T-helper 2 cell treated with Interferon-gamma antibody and Interleukin-4, amounts not matched to agents 5 μg/mL and 100 μg/mL, for 36 hours (primary cell): Measurements from ENCODE around the gene ANKEF1.

ENCODE experiments used
- DNase-seq: peaks from one replicate; pipeline ENCODE4 v3.0.0; 2021; ENCODE audit warnings: low spot score
- H3K27ac Mint-ChIP-seq: one replicate; pipeline ENCODE4 v1.8.0; 2021; ENCODE audit warnings: mild to moderate bottlenecking, mixed read lengths
- H3K27me3 Mint-ChIP-seq: one replicate; pipeline ENCODE4 v1.8.0; 2021; ENCODE audit warnings: low read depth, mixed read lengths
- H3K36me3 Mint-ChIP-seq: one replicate; pipeline ENCODE4 v1.8.0; 2021; ENCODE audit warnings: low read depth, mixed read lengths
- H3K4me1 Mint-ChIP-seq: one replicate; pipeline ENCODE4 v1.8.0; 2021; ENCODE audit warnings: low read depth, mixed read lengths
- H3K4me3 Mint-ChIP-seq: one replicate; pipeline ENCODE4 v1.8.0; 2022; ENCODE audit warnings: mild to moderate bottlenecking, moderate library complexity, mixed read lengths
- H3K9me3 Mint-ChIP-seq: one replicate; pipeline ENCODE4 v1.8.0; 2021; ENCODE audit warnings: mixed read lengths

Gene ANKEF1

DNA sequence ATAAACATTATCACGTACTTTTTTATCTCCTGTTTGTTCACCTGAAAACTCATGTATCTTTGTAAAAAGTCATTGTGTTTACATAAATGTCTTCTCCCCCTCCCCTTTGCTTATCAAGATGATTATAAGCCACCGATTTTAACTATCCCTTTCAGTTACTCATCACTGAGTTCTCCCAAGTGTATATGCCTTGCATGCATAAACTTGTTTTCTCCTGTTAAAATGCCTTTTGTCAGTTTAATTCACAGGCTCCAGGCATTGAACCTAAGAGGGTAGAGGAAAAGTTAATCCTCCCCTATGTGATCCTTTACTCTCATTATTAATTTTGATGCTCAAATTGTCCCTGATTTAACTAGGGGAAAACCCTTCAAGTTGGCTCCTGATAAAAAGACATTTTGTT is 24.2 kb downstream of the ANKEF1 start:
- H3K27ac Mint-ChIP-seq, result no peak overlapping the region
- H3K36me3 Mint-ChIP-seq, result no peaks in the 10 kb centered on the region
- no peaks in the 10 kb centered on the region for H3K27me3 Mint-ChIP-seq
- H3K9me3 Mint-ChIP-seq, result no peaks in the 10 kb centered on the region
- DNase-seq, result no peak
- H3K4me3 Mint-ChIP-seq, result no peak overlapping the region
- no peaks in the 10 kb centered on the region for H3K4me1 Mint-ChIP-seq

DNA sequence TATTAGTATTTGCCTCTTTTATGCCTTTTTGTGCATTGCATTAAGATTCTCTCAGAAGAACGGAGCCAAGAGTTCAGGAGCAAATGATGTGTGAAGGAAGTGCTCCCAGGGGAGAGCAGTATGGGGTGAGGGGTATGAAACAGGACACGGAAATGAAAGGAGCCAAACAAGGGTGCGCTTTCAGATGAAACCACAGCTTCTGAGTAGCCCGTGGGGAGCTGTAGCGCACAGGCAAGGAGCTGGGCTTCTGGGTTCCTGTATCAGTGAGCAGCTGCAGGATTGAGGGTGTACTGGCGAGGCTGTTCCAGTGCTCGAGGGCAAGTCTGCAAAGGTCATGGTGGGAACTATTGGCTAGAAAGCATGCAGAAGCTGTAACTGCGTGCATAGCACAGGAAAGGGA is 25.4 kb downstream of the ANKEF1 start:
- Mint-ChIP-seq H3K9me3 (no peaks in the 10 kb centered on the region), H3K36me3 (no peaks in the 10 kb centered on the region), H3K4me3 (no peak overlapping the region), H3K4me1 (no peaks in the 10 kb centered on the region), H3K27me3 (no peaks in the 10 kb centered on the region), H3K27ac (no peak overlapping the region)
- DNase-seq, result no peak

DNA sequence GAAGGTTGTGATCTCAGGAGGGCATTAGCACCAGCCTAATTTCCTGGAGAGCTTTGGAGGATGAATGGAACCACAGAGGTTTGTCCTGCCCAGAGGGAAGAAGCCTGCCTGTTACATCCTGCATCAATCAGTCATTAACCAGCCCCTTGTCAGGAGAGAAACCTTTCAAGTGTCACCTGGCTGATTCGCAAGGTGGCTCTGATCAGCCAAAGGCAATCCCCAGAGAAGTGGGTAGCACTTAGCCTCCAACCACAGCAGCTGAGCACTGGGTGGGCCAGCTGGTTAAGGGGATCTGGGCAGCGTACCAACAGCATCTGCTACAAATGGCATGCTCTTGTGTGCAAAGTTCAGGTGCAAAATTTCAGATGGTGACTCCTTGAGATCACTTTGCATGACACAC is 26.9 kb downstream of the ANKEF1 start:
- DNase-seq, result no peak
- Mint-ChIP-seq H3K27ac (no peak overlapping the region), H3K9me3 (no peaks in the 10 kb centered on the region), H3K36me3 (no peaks in the 10 kb centered on the region), H3K4me3 (no peak overlapping the region), H3K27me3 (no peaks in the 10 kb centered on the region), H3K4me1 (no peaks in the 10 kb centered on the region)

DNA sequence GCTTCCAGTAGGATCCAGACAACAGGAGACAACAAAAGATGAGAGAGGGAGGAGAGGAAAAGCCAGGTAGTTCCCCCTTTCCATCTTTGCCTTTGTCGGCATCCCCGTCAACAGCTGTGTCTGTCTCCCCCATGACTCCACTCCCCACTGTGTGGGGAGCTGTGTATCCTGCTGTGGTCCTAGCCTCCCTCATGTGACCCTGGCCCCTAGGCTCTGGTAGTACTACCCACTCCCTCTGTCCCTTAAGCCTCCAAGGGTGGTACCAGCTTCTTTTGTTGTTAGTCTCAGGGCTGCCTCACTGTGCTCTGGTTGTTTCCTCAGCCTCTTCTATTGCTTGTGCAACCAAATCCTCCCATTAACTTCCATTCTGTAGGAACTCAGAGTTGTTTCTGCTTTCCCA is 28.7 kb downstream of the ANKEF1 start:
- Mint-ChIP-seq H3K27me3 (no peaks in the 10 kb centered on the region), H3K4me3 (no peak overlapping the region), H3K27ac (no peak overlapping the region), H3K9me3 (no peaks in the 10 kb centered on the region), H3K36me3 (no peaks in the 10 kb centered on the region), H3K4me1 (no peaks in the 10 kb centered on the region)
- no peak for DNase-seq

DNA sequence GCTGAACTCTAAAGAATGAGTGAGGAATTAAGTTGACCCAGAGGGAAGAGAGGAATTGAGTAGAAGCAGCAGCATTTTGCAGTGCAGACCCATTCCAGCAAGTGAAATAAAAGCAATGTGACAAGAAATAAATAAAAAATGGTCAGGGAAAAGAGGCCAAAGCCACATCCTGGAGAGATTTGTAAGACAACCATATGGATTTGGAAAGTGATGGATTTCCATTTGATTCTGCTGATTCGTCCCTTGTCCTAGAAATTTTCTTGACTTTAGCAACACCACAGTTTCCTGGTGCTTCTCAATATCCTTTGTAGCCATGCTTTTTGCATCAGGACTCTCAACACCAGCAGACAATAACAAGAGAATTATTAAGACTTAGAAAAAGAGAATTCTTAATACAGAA is 29.8 kb downstream of the ANKEF1 start:
- H3K4me3 Mint-ChIP-seq, result no peak overlapping the region
- H3K4me1 Mint-ChIP-seq, result no peaks in the 10 kb centered on the region
- H3K27ac Mint-ChIP-seq, result no peak overlapping the region
- H3K27me3 Mint-ChIP-seq, result no peaks in the 10 kb centered on the region
- no peaks in the 10 kb centered on the region for H3K36me3 Mint-ChIP-seq
- no peak for DNase-seq
- no peaks in the 10 kb centered on the region for H3K9me3 Mint-ChIP-seq

DNA sequence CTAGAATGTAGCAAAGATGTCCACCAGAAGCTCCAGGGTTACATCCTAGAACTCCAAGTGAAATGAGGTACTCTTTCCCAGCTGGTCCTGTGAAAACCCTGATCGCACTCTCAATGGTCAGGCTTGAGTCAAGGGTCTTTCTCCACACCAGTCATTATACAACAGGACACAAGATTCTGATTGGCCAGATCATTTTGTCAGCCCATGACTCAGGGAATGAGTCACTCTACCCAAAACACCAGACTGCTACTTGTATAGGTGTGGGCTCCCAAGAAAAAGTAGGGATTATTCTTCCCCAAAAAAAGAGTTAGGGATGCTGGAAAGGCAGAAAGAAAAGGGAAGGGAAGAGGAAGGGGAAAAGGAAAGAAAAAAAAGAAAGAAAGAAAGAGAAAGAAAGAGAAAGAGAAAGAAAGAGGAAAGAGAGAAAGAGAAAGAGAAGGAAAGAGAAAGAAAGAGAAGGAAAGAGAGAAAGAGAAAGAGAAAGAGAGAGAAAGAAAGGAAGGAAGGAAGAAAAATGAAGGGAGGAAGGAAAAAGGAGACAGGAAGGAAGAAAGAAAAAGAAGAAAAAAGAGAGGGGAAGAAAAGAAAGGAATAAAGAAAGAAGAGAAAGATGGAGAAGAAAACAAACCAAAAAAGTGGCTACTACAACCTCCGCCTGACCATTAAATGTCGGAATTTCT is 30.5 kb downstream of the ANKEF1 start:
- Mint-ChIP-seq H3K9me3 (no peaks in the 10 kb centered on the region), H3K4me1 (no peaks in the 10 kb centered on the region), H3K27me3 (no peaks in the 10 kb centered on the region), H3K36me3 (no peaks in the 10 kb centered on the region), H3K4me3 (no peak overlapping the region), H3K27ac (no peak overlapping the region)
- DNase-seq, result no peak

DNA sequence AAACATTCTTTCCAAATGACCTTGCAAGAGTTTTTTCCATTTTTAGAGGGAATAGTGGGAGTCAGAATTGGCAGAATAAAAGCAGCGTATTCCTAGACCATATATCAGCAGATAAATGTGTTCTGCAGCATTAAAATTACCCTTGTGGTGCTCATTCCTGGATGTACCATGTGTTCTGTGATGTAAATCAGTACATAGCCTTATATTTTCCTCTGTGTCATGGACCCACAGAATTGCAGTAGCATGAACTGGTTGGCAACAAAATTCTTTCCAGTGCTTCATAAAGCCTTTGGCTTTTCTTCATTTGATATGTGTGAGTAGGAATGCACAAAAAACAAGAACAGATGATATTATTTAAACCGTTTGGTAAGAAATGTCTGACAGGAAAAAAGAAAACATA is 32.5 kb downstream of the ANKEF1 start:
- no peaks in the 10 kb centered on the region for H3K36me3 Mint-ChIP-seq
- DNase-seq, result no peak
- no peaks in the 10 kb centered on the region for H3K9me3 Mint-ChIP-seq
- no peak overlapping the region for H3K27ac Mint-ChIP-seq
- H3K4me3 Mint-ChIP-seq, result no peak overlapping the region
- H3K4me1 Mint-ChIP-seq, result no peaks in the 10 kb centered on the region
- H3K27me3 Mint-ChIP-seq, result no peaks in the 10 kb centered on the region

DNA sequence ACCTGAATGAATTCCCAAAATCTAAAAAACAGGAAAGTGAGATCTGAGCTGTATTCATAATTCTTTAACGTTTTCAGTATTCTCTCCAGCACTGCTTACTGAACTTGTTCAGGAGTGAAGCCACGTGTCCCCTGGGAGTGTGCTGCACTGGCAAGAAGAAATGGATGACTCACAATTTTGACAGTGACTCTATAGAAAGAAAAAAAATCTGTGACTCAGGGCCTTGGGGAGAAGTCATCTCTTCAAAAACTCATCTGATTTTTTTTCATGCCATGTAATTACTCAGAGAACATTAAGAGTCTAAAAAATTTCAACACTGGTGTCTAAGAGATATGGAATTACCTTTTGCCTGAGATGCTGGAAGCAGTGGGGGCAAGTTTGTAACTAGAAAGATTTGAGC is 39.7 kb downstream of the ANKEF1 start:
- no peaks in the 10 kb centered on the region for H3K27me3 Mint-ChIP-seq
- DNase-seq, result no peak
- no peak overlapping the region for H3K4me3 Mint-ChIP-seq
- no peaks in the 10 kb centered on the region for H3K36me3 Mint-ChIP-seq
- H3K4me1 Mint-ChIP-seq, result no peaks in the 10 kb centered on the region
- H3K27ac Mint-ChIP-seq, result no peak overlapping the region
- no peaks in the 10 kb centered on the region for H3K9me3 Mint-ChIP-seq

DNA sequence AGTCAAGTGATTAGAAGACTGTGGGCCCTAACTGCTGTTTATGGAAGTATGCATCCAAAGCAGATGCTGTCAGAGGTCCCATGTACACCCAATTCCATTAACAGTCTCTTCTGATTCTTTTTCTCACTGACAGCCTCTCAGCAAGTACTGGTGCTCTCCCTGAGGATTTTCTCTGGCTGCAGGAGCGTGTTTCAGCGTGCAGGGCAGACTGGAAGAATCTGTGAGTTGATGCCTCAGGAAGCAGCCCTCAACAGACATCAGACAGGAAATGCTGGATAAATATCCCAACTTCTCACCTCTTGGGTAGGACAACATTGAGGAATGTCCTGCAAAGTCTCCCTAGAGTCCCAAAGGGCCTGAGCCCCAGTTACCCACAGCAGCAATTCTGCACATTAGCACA is 40.8 kb downstream of the ANKEF1 start:
- H3K4me1 Mint-ChIP-seq, result no peaks in the 10 kb centered on the region
- no peak for DNase-seq
- H3K27me3 Mint-ChIP-seq, result no peaks in the 10 kb centered on the region
- H3K27ac Mint-ChIP-seq, result no peak overlapping the region
- no peaks in the 10 kb centered on the region for H3K9me3 Mint-ChIP-seq
- H3K36me3 Mint-ChIP-seq, result no peaks in the 10 kb centered on the region
- no peak overlapping the region for H3K4me3 Mint-ChIP-seq

DNA sequence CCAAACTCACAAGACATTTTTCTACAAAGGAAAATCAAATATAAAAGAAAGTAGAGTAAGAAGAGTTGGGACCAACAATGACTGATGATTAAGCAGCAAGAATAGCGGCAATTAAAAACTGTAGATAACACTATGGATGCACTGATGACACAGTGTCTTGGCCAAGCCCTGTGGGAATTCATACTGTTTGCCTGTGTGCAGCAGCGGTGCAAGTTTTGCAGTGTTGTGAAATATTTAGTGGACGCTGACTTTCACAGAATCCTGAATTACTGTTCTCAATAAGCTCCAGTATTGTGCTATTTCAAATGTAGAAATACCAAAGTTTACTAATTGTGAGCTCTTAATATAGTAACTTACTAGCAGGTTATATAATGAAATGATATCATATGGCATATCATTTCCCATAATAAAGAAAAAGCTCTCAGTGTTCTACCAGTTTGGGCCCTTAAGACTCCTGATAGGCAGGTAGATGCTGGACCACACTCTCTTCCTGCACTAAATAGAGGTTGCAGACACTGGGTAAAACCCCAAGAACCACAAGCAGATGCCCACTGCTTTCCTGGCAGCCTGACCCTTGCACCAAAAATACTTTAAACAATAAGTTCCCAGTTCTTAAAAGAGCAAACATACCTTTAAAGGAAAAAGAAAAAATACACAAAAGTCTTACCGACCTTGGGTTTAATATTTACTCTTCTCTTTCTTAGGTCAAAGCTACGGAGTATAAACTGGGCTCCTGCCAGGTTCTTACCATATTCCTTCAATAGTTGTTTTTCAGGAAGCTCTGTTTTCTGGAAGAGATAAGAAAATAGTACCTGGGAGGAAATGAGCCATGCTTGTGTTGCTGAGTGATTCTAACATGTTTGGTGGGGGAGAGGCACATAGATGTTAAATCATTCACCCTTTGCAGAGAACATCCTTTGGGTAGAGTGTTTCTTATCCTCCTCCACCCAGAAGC is 41.6 kb downstream of the ANKEF1 start:
- Mint-ChIP-seq H3K4me1 (no peaks in the 10 kb centered on the region), H3K36me3 (no peaks in the 10 kb centered on the region), H3K4me3 (no peak overlapping the region), H3K27ac (no peak overlapping the region), H3K27me3 (no peaks in the 10 kb centered on the region), H3K9me3 (no peaks in the 10 kb centered on the region)
- no peak for DNase-seq

DNA sequence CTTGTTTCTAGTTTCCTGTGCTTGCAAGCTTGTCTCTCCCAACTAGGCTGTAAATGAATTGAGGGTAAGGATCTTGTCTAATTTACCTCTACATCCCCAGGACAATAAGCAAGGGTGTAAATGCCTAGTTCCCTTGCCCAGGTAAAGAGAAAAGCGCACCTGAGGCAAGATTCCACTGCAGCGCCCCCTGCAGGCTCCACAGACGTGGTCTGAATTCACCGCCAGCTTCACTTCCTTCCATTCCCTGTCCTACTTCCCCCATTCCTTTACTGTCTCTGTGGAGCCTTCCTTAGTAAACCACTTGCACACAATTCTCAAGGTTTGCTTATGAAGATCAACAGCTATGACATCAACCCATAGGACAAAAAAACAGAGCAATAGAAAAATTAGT is 42.3 kb downstream of the ANKEF1 start:
- no peaks in the 10 kb centered on the region for H3K36me3 Mint-ChIP-seq
- no peak overlapping the region for H3K27ac Mint-ChIP-seq
- H3K27me3 Mint-ChIP-seq, result no peaks in the 10 kb centered on the region
- H3K4me3 Mint-ChIP-seq, result no peak overlapping the region
- no peaks in the 10 kb centered on the region for H3K9me3 Mint-ChIP-seq
- DNase-seq, result no peak
- H3K4me1 Mint-ChIP-seq, result no peaks in the 10 kb centered on the region

DNA sequence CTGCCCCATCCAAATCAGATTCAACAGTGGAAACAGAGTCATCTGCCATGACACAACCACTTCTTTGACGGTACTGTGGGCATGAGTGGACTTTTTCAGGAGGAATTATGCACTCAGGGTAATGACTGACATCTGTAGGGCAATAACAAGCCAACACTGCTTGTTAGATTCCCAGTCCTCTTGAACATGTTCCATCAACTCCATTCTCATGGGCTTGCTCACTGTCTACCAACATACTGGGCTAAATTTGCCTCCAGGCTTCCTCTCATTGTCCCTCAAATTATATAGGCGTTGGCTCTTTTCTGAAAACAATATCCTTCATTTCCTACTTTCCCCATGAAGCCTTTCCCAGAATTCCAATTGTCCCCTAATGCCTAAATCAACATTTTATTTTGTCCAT is 43.1 kb downstream of the ANKEF1 start:
- H3K9me3 Mint-ChIP-seq, result no peaks in the 10 kb centered on the region
- no peaks in the 10 kb centered on the region for H3K4me1 Mint-ChIP-seq
- no peaks in the 10 kb centered on the region for H3K36me3 Mint-ChIP-seq
- no peak for DNase-seq
- H3K4me3 Mint-ChIP-seq, result no peak overlapping the region
- H3K27ac Mint-ChIP-seq, result no peak overlapping the region
- no peaks in the 10 kb centered on the region for H3K27me3 Mint-ChIP-seq

DNA sequence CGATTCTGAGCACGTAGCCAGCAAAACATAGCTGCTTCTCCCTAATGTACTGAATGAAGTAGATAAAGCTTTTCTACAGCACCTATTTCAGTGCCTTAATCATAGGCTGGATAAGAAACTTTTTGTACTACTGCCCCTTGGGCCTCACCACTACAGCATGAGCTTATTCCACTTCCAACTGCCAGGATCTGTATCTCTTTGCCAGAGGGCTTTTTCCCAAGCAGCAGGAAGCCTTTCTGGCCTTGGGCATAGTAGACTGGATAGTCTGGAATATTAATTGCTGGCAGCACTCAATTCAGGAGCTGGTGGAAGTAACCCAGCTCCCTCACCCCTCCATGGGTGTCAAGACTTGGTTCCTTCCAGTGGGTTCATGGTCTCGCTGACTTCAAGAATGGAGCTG is 43.6 kb downstream of the ANKEF1 start:
- no peak for DNase-seq
- H3K27me3 Mint-ChIP-seq, result no peaks in the 10 kb centered on the region
- H3K27ac Mint-ChIP-seq, result no peak overlapping the region
- H3K4me1 Mint-ChIP-seq, result no peaks in the 10 kb centered on the region
- no peak overlapping the region for H3K4me3 Mint-ChIP-seq
- H3K9me3 Mint-ChIP-seq, result no peaks in the 10 kb centered on the region
- H3K36me3 Mint-ChIP-seq, result no peaks in the 10 kb centered on the region

DNA sequence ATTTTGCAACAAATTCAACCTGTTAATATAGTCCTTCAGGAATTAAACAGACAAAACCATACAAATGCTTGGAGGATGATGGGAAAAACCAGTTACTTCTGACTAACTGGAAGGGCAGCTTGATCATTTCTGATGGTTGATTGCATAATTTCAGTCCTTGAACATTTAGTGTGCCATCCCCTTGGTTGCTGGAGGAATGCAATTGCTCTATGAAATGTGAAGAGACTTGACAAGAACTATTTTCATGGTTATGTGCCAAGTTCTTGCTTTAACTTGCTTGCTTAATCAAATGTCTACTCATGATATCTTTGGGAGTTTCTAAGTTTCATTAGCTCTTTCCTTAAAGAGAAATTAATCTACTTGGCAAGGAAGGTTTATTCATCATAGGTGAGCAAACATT is 45.2 kb downstream of the ANKEF1 start:
- Mint-ChIP-seq H3K36me3 (no peaks in the 10 kb centered on the region), H3K27ac (no peak overlapping the region), H3K9me3 (no peaks in the 10 kb centered on the region), H3K4me1 (no peaks in the 10 kb centered on the region), H3K27me3 (no peaks in the 10 kb centered on the region), H3K4me3 (no peak overlapping the region)
- no peak for DNase-seq
